Activated CD4-positive, CD25-positive, alpha-beta regulatory T cell treated with anti-CD3 and anti-CD28 coated beads, Interleukin-2, amount 50 U/mL, for 24 hours (primary cell): ENCODE measurements around the gene RNF181.
"Not testable (repeated sequence)": the region's sequence is repeated elsewhere in the genome, so short reads cannot be mapped to it uniquely, and the experiment has no call there.

Experiments used
- ATAC-seq, 2 donors: fragments of 150-1000 bp; cut with Tn5 transposase; one replicate each; pipeline ENCODE4 v1.10.0; 2021; ENCODE audit warnings: mild to moderate bottlenecking in 1 of 2, moderate library complexity in 1 of 2

The RNF181 gene

GRCh38 chr2:85577386-85578242 lies 17.9 kb upstream of the RNF181 start, which contains the start of gene VAMP8:
VAMP8 (plus strand) TSS chr2:85577586; CDS start chr2:85577647, 61 bp downstream.
- peak; percentile 78 to 83 for ATAC-seq

DNA sequence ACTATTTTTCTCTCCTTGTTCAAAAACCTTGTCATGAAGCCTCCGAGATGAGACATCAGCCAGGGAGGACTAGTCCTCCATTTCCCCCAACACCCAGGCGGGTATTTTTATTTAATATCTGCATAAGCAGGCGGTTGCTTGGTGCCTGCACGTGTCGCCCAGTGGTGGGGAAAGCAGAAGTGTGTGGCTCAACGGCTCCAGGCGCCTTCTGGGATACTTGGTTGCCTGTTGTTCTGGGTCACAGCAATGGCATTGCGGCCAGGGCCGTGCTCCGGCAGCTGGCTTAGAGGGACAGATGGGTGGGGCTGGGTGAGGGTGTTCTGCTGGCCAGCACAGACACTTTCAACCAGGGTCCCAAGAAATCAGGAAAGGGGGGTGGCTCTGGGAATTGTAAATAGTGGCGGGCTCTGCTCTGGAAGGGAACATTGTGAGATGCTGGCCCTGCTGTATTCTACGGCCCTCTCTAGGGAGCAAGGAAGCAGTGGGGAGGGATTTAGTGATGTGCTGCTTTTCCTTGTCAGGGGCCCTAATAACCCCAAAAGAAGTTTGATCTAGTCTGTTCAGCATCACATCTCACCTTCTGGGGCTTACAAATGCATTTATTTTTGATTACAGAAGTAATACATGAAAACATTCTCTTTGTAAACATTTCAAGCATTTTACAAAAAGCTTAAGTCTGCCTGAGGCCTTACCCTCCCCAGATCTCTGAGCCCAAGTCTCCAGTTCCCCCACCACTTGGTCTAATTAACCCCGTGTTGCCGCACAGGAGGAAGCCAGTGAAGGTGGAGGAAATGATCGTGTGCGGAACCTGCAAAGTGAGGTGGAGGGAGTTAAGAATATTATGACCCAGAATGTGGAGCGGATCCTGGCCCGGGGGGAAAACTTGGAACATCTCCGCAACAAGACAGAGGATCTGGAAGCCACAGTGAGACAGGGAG lies 17.0 kb upstream of the RNF181 start:
- ATAC-seq, result peak; percentile 52 to 54

DNA sequence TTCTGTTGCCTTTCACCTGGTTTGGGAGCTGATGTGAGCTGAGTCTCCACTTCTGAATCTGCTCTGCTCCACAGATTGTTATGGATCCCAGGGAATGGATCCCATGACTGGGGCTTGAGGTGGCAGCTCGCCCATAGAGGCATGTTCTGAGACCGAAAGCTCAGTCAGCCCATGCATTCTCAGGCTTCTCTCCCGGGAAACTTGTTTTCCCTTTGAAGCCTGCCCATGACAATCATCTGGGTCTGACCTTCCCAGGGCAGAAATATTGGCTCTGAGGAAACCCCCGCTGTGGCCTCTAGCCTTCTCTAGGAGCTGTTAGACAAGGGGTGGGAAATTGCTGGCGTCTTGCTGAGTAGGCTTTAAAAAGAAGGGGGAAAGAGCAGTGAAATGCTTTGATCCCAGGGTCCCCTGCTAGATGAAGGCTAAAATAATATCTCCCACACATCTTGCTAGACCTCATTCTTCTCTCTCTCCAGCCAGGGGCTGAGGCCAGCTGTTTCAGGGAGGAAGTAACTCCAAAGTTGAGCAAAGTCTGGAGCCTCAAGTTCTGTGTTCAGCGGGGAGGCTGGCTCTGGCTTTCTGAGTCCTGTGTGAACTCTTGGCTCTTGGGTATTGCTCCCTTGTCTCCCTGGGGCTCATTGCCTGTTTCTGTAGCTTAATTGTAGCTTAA lies 16.1 kb upstream of the RNF181 start:
- ATAC-seq, result no peak

- no peak for ATAC-seq
These were observed 15.3 kb upstream of the RNF181 start for GRCh38 chr2:85580206-85580605.

GRCh38 chr2:85582492-85582891 lies 13.1 kb upstream of the RNF181 start:
- ATAC-seq, result no peak

GRCh38 chr2:85583667-85584353 lies 11.7 kb upstream of the RNF181 start:
- ATAC-seq, result peak; percentile 58 to 59

DNA sequence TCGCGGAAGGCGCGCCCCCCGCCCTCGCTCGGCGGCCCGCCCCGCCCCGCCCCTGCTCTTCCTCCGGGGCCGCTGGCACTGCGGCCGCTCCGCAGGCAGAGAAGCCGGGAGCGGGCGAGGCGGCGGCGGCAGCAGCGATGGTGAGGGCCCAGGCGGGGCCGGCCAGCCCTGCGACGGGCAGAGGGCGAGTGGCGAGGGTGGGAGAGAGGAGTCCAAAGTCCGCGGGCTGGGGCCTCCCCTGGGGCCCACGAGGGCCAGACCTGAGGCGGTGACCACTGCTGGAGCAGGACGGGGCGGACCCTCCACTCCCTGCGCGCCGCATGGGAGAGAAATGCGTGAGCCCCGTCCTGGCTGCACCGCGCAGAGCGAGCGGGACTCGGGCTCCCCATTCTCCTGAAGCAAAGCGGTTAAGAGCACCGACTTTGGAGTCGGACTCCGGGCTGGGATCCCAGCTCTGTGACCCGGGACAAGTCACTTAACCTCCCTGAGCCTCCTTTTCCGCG lies 11.1 kb upstream of the RNF181 start, which contains the start of gene VAMP5:
Gene VAMP5 (plus strand): TSS at position 78 of the 503 bp plus-strand sequence. CDS start 60 bp downstream, at position 138.
- ATAC-seq, result peak; percentile 37 to 45

DNA sequence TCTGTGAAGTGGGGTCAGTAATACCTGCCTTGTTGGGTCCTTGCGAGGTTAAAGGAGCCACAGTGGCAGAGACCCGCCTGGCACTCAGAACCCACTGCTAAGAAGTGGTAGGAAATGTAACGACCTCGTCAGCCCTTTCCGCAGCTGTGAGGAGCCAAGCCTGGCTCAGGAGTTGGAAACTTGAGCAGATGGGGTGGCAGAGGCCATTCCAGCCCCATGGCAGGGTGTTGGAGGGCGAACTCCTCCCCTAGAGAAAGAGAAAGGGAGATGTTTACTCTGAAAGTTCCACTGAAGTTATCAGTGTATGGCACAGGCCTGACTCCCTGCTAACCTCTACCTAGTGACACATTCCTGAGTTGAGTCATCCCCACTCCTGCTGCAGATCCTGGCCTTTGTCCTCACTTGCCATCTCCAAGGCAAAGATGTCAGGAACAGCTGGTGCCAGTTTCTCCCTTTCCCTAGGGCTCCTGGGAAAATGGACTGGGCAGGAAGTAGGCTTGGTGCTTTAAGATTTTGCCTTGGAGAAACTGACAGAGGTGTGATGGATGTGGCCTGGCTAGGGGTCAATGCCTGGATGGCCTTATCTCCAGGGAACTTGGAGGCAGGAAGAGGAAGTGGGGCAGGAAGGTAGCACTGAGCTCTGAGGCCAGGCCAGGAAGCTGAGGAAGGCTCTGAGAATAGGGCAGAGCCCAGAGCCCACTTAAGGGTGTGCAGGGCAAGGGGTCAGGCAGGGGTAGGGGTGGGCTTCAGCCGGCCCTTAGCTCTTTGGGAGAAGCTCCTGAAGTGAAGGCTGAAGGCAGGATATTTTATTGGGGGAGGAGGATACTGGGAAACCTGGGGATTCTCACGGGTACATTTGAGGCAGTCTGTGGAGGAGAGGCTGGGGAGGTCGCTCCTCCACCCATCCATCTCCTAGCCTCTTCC lies 10.4 kb upstream of the RNF181 start:
- peak; percentile 67 to 69 for ATAC-seq

DNA sequence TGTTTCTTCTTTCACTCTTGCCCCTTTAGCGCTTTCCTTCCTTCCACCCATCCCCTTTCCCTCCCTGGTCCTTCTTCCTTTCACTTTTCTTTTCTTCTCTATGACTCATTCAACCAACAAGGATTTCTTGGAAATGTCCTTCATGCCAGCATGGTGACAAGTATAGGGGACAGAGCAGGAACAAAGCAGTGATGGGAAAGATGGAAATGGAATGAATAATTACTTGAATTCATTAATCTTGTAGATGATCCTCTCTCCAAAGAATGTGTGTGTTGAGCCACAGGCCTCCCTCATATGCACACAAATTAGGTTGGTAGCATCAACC lies 9.8 kb upstream of the RNF181 start:
- ATAC-seq, result no peak

DNA sequence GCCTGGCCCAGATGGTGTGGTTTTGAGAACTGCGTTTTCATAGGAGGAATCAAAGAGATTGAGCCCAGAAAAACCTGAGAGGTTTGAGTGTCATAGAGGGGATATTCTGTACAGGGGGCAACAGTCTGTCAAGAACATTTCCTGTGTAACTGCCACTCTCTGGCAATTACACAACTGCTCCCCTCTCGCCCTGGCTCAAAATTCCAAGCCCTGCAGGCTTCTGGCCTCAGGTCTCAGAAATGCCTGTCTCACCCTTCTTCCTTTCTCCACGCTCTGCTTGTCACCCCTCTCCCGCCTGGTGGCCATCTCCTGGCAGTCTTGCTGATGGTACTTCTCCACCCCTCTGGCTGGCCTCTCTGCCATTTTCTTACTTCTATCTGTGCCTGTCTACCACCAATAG lies 7.3 kb upstream of the RNF181 start:
- ATAC-seq, result no peak

DNA sequence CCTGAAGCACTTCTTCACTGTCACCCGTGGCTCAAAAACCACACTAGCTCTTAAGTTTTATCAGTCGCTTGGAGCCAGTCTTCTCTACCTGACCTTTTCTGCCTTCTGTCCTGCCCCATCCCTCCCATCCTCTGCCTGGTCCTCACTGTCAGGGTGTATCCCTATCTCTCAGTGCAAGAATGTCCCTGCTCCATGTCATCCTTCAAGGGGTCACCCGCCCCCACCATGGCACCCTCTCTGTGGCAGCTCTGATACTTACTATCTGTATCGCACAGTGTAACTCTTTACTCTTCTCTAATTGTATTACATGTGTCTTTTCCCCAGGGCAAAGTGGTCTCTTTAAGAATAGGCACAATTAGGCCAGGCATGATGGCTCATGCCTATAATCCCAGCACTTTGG lies 6.9 kb upstream of the RNF181 start:
- no peak for ATAC-seq

DNA sequence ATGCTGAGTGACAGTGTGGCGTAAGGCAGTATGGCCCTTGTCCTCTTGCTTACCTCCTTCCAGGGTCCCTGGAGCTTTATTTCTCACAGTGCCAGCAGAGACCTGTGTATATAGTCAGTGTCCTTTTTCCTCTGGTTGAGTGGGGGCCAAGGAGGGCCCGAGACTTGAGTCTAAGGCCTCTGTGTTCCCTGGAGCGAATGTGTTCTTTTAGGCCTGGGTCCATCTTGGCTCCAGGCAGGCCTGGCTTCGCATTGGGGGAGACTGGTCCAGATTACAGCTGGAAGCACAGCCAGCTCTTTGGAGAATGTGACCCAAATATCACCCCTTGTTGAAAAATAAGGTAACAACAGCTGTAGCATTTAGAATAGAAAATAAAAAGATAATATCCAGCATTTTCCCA lies 6.4 kb upstream of the RNF181 start:
- no peak for ATAC-seq

- ATAC-seq, result no peak
These were observed 5.4 kb upstream of the RNF181 start for GRCh38 chr2:85589982-85590791.

DNA sequence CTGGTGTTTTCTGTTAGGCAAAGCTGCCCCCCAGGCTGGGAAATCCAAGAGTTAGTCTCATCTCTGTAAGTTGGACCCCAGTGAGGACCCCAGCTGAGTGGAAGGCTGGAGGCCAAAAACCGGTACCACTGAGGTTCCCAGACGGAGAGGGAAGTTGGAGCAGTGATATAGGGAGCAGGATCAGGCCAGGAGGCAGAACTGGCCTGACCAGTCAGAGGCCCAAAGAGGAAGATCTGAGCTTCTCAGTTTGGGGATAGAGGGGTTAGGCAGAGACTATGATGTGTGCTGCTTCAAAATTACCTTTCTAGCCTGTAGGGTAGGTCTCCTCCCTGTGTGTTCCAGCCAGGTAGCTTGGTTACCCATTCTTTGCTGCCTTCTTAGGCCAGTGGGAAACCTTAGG lies 4.6 kb upstream of the RNF181 start:
- no peak for ATAC-seq

DNA sequence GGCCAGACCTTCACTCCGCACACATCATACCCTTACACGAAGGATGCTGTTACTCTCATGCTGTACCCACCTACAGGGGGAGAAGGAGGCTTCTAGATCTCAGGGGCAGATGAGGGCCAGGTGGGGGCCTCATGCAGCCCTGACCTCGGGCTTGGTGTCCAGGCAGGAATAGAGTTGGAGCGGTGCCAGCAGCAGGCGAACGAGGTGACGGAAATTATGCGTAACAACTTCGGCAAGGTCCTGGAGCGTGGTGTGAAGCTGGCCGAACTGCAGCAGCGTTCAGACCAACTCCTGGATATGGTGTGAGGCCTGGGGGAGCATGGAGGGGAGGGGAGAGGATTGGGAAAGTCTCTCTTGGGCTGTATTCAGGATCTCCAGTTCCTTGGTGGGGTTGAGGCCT lies 4.0 kb upstream of the RNF181 start:
- ATAC-seq, result no peak

DNA sequence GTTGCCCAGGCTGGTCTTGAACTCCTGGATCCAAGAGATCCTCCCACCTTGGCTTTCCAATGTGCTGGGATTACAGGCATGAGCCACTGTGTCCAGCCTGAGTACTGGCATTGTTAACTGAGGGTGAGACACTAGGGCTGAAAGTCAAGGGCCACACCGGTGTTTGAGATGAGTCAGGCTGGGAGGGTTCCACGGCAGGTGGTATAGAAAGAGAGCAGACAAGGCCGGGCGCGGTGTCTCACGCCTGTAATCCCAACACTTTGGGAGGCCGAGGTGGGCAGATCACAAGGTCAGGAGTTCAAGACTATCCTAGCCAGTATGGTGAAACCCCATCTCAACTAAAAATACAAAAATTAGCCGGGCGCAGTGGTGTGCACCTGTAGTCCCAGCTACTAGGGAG lies 3.2 kb upstream of the RNF181 start:
- not testable (repeated sequence) for ATAC-seq

GRCh38 chr2:85593023-85593422 lies 2.5 kb upstream of the RNF181 start:
- no peak for ATAC-seq

DNA sequence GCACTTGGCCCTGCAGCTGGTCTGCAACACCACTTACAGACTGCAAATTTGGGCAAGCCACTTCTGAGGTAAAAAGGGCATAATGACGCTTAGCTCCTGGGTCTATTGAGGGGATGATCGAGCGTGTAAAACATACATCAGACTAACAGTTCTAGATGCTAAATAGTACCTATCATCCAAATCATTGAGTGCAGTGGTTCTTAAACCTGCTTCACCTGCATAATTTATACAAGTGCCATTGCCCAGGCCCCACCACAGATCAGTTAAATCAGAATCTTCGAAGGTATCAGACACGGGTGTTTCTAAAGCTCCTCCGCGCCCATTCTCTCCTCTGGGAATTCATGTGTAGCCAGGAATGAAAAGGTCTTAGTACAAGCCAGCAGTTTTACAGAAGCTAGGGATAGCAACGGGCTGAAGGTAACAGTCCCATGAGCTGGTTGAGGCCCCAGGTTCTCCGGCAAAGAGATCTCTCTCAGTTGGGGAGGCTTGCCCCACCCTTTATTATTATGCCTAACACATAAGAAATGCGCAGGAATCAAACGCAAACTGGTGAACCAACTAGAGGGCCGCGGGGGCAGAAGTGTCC lies 737 bp upstream of the RNF181 start:
- no peak for ATAC-seq

DNA sequence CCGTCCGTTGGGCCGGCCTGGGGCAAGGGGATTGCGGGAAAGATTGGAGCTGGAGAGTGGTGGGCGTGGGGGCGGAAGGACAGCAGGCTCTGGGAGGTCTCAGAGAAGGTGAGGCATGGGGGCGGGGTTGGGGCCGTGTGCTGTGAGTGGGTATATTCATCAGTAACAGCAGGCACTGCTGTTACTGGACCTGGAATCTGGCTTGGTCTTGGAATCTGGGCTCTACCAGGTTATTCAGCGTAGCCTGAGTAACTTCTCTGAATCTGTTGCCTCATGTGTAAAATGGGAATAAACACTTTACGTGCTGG lies 435 bp downstream of the RNF181 start:
- peak; percentile 9 to 25 for ATAC-seq
